Fibroblast of lung (primary cell): ENCODE measurements around the gene KCNK2. TPM values are rescaled to one million over a fixed set of nuclear protein-coding genes. Genes with fewer than 3 reads are reported as not detected.
A peak's percentile ranks its signal among the peaks of the same experiment; 100 is the strongest.

Experiments used
- DNase-seq, 2 donors: peaks; one replicate each; pipeline versions ENCODE4 v3.0.0 to v3.0.0-alpha.2; 2010; ENCODE audit warnings: low read depth in 2 of 2
- H2AFZ ChIP-seq: 2 replicates; pipeline ENCODE4 v1.5.1; 2012; ENCODE audit warnings: low read length, control low read depth, inconsistent platforms
- H3K27ac ChIP-seq: 2 replicates; pipeline ENCODE4 v1.5.1; 2011; ENCODE audit warnings: low read length, control low read depth; ENCODE audit not compliant: insufficient read depth
- H3K27me3 ChIP-seq: 2 replicates; pipeline ENCODE4 v1.5.1; 2011; ENCODE audit warnings: mild to moderate bottlenecking, low read length; ENCODE audit not compliant: control insufficient read depth, insufficient read depth
- H3K36me3 ChIP-seq: 2 replicates; pipeline ENCODE4 v1.5.1; 2011; ENCODE audit warnings: low read length; ENCODE audit not compliant: control insufficient read depth, insufficient read depth
- H3K4me1 ChIP-seq: 2 replicates; pipeline ENCODE4 v1.5.1; 2011; ENCODE audit warnings: low read length; ENCODE audit not compliant: control insufficient read depth, insufficient read depth; ENCODE audit errors: extremely low read depth
- H3K4me2 ChIP-seq: 2 replicates; pipeline ENCODE4 v1.5.1; 2011; ENCODE audit warnings: low read length, control low read depth; ENCODE audit not compliant: insufficient read depth; ENCODE audit errors: extremely low read depth
- H3K4me3 ChIP-seq, 4 experiments: fragments of 200-600 bp in 1 of 4; sonication (generic) in 1 of 4; replicated peaks in 1 of 4; 2 replicates each; pipeline ENCODE4 v1.5.1; 2011 to 2016; ENCODE audit warnings: low read length in 4 of 4, low read depth in 3 of 4, mild to moderate bottlenecking in 3 of 4, control low read depth in 2 of 4, inconsistent platforms in 1 of 4, mixed read lengths in 1 of 4; ENCODE audit not compliant: insufficient read depth in 1 of 4; ENCODE audit errors: control extremely low read depth in 1 of 4
- H3K79me2 ChIP-seq: 2 replicates; pipeline ENCODE4 v1.5.1; 2012; ENCODE audit warnings: mild to moderate bottlenecking, low read length, inconsistent platforms; ENCODE audit not compliant: control insufficient read depth, insufficient read depth
- H3K9ac ChIP-seq: 2 replicates; pipeline ENCODE4 v1.5.1; 2011; ENCODE audit warnings: mild to moderate bottlenecking, low read length, control low read depth; ENCODE audit not compliant: insufficient read depth
- H3K9me3 ChIP-seq: 2 replicates; pipeline ENCODE4 v1.5.1; 2012; ENCODE audit warnings: low read depth, low read length; ENCODE audit not compliant: control insufficient read depth, insufficient read depth
- H4K20me1 ChIP-seq: 2 replicates; pipeline ENCODE4 v1.5.1; 2011; ENCODE audit warnings: low read length; ENCODE audit not compliant: control insufficient read depth, insufficient read depth; ENCODE audit errors: extremely low read depth
- EZH2 ChIP-seq: IDR thresholded peaks from 2 replicates; pipeline ENCODE4 v1.5.1; 2012; ENCODE audit warnings: low read length, control low read depth, mild to moderate bottlenecking; ENCODE audit errors: missing control alignments
- polyA plus RNA-seq, 2 donors: library from polyadenylated mRNA; depleted of rRNA in 1 of 2; stranded (reverse) in 1 of 2; unstranded in 1 of 2; fragments of >200 nt; gene quantifications; 2 replicates each; pipeline ENCODE4 v1.2.1, GENCODE V29; 2011 to 2012; ENCODE audit warnings: missing spikeins in 1 of 2
- total RNA-seq: library from RNA; depleted of rRNA; stranded (reverse); fragments of >200 nt; gene quantifications from 2 replicates; pipeline ENCODE4 v1.2.1, GENCODE V29; 2014
- TF ChIP-seq, protein P1 (sequence below), 2 donors: IDR thresholded peaks in 1 of 2; conservative IDR thresholded peaks in 1 of 2; 1 replicate in 1 of 2; 2 replicates in 1 of 2; pipeline ENCODE4 v1.5.1; 2011 to 2012; ENCODE audit warnings: low read length in 2 of 2, control low read depth in 1 of 2, inconsistent platforms in 1 of 2, low read depth in 1 of 2, mild to moderate bottlenecking in 1 of 2

The KCNK2 gene
- total and polyA plus RNA-seq, 2 donors (not counting 1 experiment from before 2014, with no cell fraction given), result 6.4 to 25.6 TPM

DNA sequence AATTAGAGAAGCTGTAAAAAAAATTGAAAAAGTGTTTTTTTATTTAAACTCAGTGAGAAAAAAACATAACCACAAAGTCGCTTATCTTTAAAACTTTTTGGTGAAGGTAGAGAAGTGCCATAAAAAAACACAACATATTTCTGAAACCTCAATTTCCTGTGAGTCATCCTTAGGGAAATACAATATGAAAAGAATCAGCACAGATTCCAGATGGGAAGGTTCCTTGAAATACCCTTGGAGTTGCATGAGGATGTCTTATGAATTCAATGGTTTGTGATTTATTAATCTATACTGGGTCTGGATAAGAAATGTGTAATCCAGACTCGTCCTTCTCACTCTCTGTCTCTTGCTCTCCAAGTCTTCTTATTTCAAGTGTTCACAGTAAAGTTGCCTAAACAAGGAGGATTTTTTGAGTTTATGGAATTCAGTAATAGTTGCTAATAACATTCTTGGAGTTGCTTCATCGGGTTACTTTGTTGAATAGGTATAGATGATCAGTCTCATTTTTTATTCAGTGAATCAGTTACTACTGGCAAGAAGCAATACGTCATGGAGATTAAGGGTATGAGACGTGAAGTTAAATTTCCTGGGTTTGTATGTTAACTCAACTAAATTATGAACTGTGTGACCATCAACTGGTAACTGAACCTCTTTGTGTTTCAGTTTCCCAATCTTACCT, 191.4 kb downstream of the KCNK2 start:
- TF ChIP-seq EZH2, result no peak
- TF ChIP-seq, protein P1, sequence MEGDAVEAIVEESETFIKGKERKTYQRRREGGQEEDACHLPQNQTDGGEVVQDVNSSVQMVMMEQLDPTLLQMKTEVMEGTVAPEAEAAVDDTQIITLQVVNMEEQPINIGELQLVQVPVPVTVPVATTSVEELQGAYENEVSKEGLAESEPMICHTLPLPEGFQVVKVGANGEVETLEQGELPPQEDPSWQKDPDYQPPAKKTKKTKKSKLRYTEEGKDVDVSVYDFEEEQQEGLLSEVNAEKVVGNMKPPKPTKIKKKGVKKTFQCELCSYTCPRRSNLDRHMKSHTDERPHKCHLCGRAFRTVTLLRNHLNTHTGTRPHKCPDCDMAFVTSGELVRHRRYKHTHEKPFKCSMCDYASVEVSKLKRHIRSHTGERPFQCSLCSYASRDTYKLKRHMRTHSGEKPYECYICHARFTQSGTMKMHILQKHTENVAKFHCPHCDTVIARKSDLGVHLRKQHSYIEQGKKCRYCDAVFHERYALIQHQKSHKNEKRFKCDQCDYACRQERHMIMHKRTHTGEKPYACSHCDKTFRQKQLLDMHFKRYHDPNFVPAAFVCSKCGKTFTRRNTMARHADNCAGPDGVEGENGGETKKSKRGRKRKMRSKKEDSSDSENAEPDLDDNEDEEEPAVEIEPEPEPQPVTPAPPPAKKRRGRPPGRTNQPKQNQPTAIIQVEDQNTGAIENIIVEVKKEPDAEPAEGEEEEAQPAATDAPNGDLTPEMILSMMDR (conservative IDR thresholded peaks at IDR 0.05 in 1 of 2, IDR thresholded peaks at IDR 0.05 in 1 of 2; ENCODE audit: low read depth in 1 of 2, low read length in 2 of 2), result no peak
- Histone ChIP-seq H3K27ac (no peak overlapping the region), H4K20me1 (no peaks in the 10 kb centered on the region), H3K79me2 (no peaks in the 10 kb centered on the region), H3K4me3 (no peak overlapping the region), H3K4me1 (no peaks in the 10 kb centered on the region), H3K4me2 (peak overlapping the region; percentile 40), H2AFZ (no peak overlapping the region), H3K27me3 (no peaks in the 10 kb centered on the region), H3K36me3 (no peaks in the 10 kb centered on the region), H3K9ac (no peak overlapping the region), H3K9me3 (no peaks in the 10 kb centered on the region)
- DNase-seq, result peak; percentile 82 to 94

DNA sequence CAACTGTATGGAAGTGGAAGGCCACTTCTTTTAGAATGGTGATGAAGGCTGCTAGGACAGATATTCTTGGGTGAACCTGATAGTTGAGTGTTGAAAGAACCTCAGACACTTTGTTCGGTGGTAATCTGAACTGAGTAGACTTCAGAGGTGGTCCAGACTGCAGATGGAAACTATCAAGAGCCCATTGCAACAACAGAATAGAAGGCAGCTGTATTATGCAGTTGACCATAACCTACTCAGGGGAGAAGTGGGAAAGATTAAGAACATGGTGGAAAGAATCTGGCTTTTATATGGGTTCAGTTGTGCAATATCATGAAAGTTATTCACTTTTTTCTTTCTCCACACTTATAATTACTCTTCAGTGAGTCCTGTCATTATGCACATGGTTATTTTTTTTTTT, 194.0 kb downstream of the KCNK2 start:
- Histone ChIP-seq H3K79me2 (no peaks in the 10 kb centered on the region), H3K4me2 (no peak overlapping the region), H3K27me3 (no peaks in the 10 kb centered on the region), H3K9ac (no peak overlapping the region), H3K9me3 (no peaks in the 10 kb centered on the region), H3K27ac (no peak overlapping the region), H3K4me1 (no peaks in the 10 kb centered on the region), H3K4me3 (no peak overlapping the region), H2AFZ (no peak overlapping the region), H3K36me3 (no peaks in the 10 kb centered on the region), H4K20me1 (no peaks in the 10 kb centered on the region)
- no peak for DNase-seq
- no peak for TF ChIP-seq EZH2
- TF ChIP-seq, protein P1 (conservative IDR thresholded peaks at IDR 0.05 in 1 of 2, IDR thresholded peaks at IDR 0.05 in 1 of 2; ENCODE audit: low read depth in 1 of 2, low read length in 2 of 2), result no peak

DNA sequence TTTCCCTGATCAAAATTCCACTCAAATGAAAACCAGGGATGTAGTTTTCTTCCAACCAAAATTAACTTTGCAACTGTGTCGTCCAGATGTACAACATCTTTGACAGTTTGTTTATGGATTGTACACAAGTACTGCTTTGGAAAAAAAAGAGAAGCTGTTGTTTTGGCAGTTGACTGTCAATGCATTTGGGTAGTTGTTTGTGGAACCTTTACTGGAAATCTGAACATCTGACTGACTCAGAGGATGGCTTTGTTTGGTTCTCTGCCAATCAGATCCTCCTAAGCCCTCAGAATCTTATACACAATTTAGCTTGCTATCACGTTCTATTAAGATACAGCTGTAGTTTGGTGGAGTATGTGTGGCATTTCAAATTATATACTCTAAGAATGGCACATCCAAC, 195.0 kb downstream of the KCNK2 start:
- peak; percentile 48 to 75 for DNase-seq
- Histone ChIP-seq H3K4me3 (no peak overlapping the region), H3K9me3 (no peaks in the 10 kb centered on the region), H3K4me2 (no peak overlapping the region), H3K27ac (no peak overlapping the region), H3K27me3 (no peaks in the 10 kb centered on the region), H3K4me1 (no peaks in the 10 kb centered on the region), H3K79me2 (no peaks in the 10 kb centered on the region), H3K9ac (no peak overlapping the region), H3K36me3 (no peaks in the 10 kb centered on the region), H2AFZ (no peak overlapping the region), H4K20me1 (no peaks in the 10 kb centered on the region)
- TF ChIP-seq, protein P1 (conservative IDR thresholded peaks at IDR 0.05 in 1 of 2, IDR thresholded peaks at IDR 0.05 in 1 of 2; ENCODE audit: low read depth in 1 of 2, low read length in 2 of 2), result no peak
- TF ChIP-seq EZH2, result no peak
